Cardiac muscle cell (in vitro differentiated cells and primary cell): ENCODE measurements around the gene UBE2I. TPM values are rescaled to one million over a fixed set of nuclear protein-coding genes. Genes with fewer than 3 reads are reported as not detected.

Source experiments
- DNase-seq, 2 donors: peaks; one replicate each; pipeline versions ENCODE4 v3.0.0 to v3.0.0-alpha.2; 2010 to 2017; ENCODE audit warnings: low read depth in 1 of 2, low spot score in 1 of 2
- H3K27ac ChIP-seq: fragments of 200-600 bp; sonication (generic); 2 replicates; pipeline ENCODE4 v1.5.1; 2016
- H3K27me3 ChIP-seq: fragments of 200-600 bp; sonication (generic); 2 replicates; pipeline ENCODE4 v1.6.0; 2016; ENCODE audit warnings: control low read depth
- H3K36me3 ChIP-seq: fragments of 200-600 bp; sonication (generic); 2 replicates; pipeline ENCODE4 v1.5.1; 2016; ENCODE audit warnings: control low read depth
- H3K4me1 ChIP-seq: fragments of 200-600 bp; sonication (generic); 2 replicates; pipeline ENCODE4 v1.8.1; 2017; ENCODE audit warnings: low read depth, mild to moderate bottlenecking, mixed run types
- H3K4me3 ChIP-seq: fragments of 200-600 bp; sonication (generic); 2 replicates; pipeline ENCODE4 v1.5.1; 2016; ENCODE audit warnings: mild to moderate bottlenecking
- H3K9me3 ChIP-seq: fragments of 200-600 bp; sonication (generic); 2 replicates; pipeline ENCODE4 v1.5.1; 2017; ENCODE audit warnings: low read depth, mild to moderate bottlenecking, control low read depth
- CTCF ChIP-seq: IDR thresholded peaks from 2 replicates; pipeline ENCODE4 v1.5.1; 2012; ENCODE audit warnings: low read depth, mild to moderate bottlenecking, low read length
- polyA plus RNA-seq: library from polyadenylated mRNA; unstranded; fragments of >200 nt; fragmentation: Nextera tagmentation; extraction: Ambion mirVana; gene quantifications from 2 replicates; pipeline ENCODE4 v1.2.1, GENCODE V29; 2016
- total RNA-seq: library from RNA; depleted of rRNA; stranded (reverse); fragments of >200 nt; gene quantifications from 2 replicates; pipeline ENCODE4 v1.2.3, GENCODE V29; 2016

The UBE2I gene
- total and polyA plus RNA-seq, 2 experiments from 2014 or later, result 75.4 to 157 TPM

GRCh38 chr16:1335996-1336395, 26.6 kb downstream of the UBE2I start:
- DNase-seq, result no peak
- no peaks in the 10 kb centered on the region for H3K4me1 ChIP-seq
- no peak overlapping the region for H3K4me3 ChIP-seq
- H3K36me3 ChIP-seq, result no peaks in the 10 kb centered on the region
- no peak overlapping the region for H3K27ac ChIP-seq
- H3K9me3 ChIP-seq, result no peaks in the 10 kb centered on the region
- TF ChIP-seq CTCF, result no peak
- peaks cover 79% of the 10 kb centered on the region for H3K27me3 ChIP-seq

GRCh38 chr16:1336619-1337018, 27.2 kb downstream of the UBE2I start:
- Histone ChIP-seq H3K36me3 (no peaks in the 10 kb centered on the region), H3K27ac (no peak overlapping the region), H3K4me1 (no peaks in the 10 kb centered on the region), H3K9me3 (no peaks in the 10 kb centered on the region), H3K4me3 (no peak overlapping the region), H3K27me3 (peaks cover 73% of the 10 kb centered on the region)
- DNase-seq, result no peak
- TF ChIP-seq CTCF, result no peak

GRCh38 chr16:1337486-1337885, 28.1 kb downstream of the UBE2I start:
- Histone ChIP-seq H3K27me3 (peaks cover 64% of the 10 kb centered on the region), H3K27ac (no peak overlapping the region), H3K4me1 (no peaks in the 10 kb centered on the region), H3K4me3 (no peak overlapping the region), H3K9me3 (no peaks in the 10 kb centered on the region), H3K36me3 (no peaks in the 10 kb centered on the region)
- no peak for DNase-seq
- TF ChIP-seq CTCF, result no peak

- peak; percentile 36 for TF ChIP-seq CTCF
- H3K4me3 ChIP-seq, result no peak overlapping the region
- no peaks in the 10 kb centered on the region for H3K9me3 ChIP-seq
- no peaks in the 10 kb centered on the region for H3K36me3 ChIP-seq
- H3K27me3 ChIP-seq, result peaks cover 57% of the 10 kb centered on the region
- DNase-seq, result peak in 1 of 2 donors; percentile 59
- no peak overlapping the region for H3K27ac ChIP-seq
- no peaks in the 10 kb centered on the region for H3K4me1 ChIP-seq
Measured at GRCh38 chr16:1338119-1338730, 28.8 kb downstream of the UBE2I start.

- H3K27me3 ChIP-seq, result peaks cover 49% of the 10 kb centered on the region
- DNase-seq, result no peak
- no peak overlapping the region for H3K4me3 ChIP-seq
- TF ChIP-seq CTCF, result no peak
- H3K36me3 ChIP-seq, result no peaks in the 10 kb centered on the region
- H3K4me1 ChIP-seq, result no peaks in the 10 kb centered on the region
- no peaks in the 10 kb centered on the region for H3K9me3 ChIP-seq
- H3K27ac ChIP-seq, result no peak overlapping the region
Measured at GRCh38 chr16:1338855-1339675, 29.6 kb downstream of the UBE2I start.
